Measurements from ENCODE around the gene CBFB. TPM values are rescaled to one million over a fixed set of nuclear protein-coding genes. Genes with fewer than 3 reads are reported as not detected.

The CBFB gene
- total RNA-seq, 1 experiment from 2014 or later: 76.3 TPM

DNA sequence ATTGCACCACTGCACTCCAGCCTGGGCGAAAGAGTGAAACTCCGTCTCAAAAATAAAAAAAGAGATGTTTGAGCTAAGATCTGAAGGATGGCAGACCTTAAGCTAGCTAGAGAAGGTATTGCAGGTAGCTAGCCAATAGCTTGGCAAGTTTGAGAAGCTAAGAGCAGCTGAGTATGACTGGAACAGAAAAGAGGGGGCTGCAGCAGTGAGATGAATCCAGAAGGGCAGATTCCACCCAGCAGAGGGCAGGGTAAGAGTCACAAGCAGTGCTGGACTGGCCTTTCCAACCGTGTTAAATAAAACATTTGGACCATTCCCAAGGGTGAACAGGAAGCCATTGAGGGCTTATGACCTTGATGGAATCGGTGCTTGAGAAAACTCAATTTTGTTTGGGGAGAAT is 75.1 kb downstream of the CBFB start:
- WGBS (ENCODE audit: extremely low coverage, insufficient read length, low lambda C conversion rate): no CpG with 5 or more reads among the region's 4 CpGs
- no peaks in the 10 kb centered on the region for H3K4me1 ChIP-seq (ENCODE audit: insufficient read depth, low read length)
- no peak overlapping the region for H2AFZ ChIP-seq (ENCODE audit: low read length)
- no peaks in the 10 kb centered on the region; the same call in 1 of the 2 replicates for H3K27me3 Mint-ChIP-seq (ENCODE audit: low read depth)
- TF ChIP-seq, protein P1, sequence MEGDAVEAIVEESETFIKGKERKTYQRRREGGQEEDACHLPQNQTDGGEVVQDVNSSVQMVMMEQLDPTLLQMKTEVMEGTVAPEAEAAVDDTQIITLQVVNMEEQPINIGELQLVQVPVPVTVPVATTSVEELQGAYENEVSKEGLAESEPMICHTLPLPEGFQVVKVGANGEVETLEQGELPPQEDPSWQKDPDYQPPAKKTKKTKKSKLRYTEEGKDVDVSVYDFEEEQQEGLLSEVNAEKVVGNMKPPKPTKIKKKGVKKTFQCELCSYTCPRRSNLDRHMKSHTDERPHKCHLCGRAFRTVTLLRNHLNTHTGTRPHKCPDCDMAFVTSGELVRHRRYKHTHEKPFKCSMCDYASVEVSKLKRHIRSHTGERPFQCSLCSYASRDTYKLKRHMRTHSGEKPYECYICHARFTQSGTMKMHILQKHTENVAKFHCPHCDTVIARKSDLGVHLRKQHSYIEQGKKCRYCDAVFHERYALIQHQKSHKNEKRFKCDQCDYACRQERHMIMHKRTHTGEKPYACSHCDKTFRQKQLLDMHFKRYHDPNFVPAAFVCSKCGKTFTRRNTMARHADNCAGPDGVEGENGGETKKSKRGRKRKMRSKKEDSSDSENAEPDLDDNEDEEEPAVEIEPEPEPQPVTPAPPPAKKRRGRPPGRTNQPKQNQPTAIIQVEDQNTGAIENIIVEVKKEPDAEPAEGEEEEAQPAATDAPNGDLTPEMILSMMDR (conservative IDR thresholded peaks at IDR 0.05): peak; percentile 77
- no peak overlapping the region for H4K91ac ChIP-seq (ENCODE audit: insufficient read length, low read depth, low read length)
- no peaks in the 10 kb centered on the region; a peak in 1 of 5 replicates for H3K9me3 Mint-ChIP-seq
- no peaks in the 10 kb centered on the region for H3K79me1 ChIP-seq (ENCODE audit: insufficient read depth, low read depth, low read length, poor library complexity, severe bottlenecking)
- H3T11ph ChIP-seq (ENCODE audit: low read length): no peak overlapping the region
- no peak overlapping the region for H3K9ac ChIP-seq (ENCODE audit: extremely low read depth, insufficient read length, low read length)
- H3K79me2 ChIP-seq (ENCODE audit: insufficient read depth, low read length): no peaks in the 10 kb centered on the region
- peaks cover 6 to 8% of the 10 kb centered on the region in 2 experiments; a peak in 3 of 4 replicates for H3K4me1 Mint-ChIP-seq
- H3K4me3 Mint-ChIP-seq: no peak overlapping the region
- H3K56ac ChIP-seq (ENCODE audit: insufficient read length, low read depth, low read length): no peak overlapping the region
- H4K20me1 ChIP-seq (ENCODE audit: control insufficient read depth, insufficient read depth, insufficient read length): no peaks in the 10 kb centered on the region
- H2BK120ac ChIP-seq (ENCODE audit: low read depth, low read length, poor library complexity, severe bottlenecking): no peak overlapping the region
- no peak overlapping the region for H3K4ac ChIP-seq (ENCODE audit: low read depth, low read length)
- H2BK15ac ChIP-seq (ENCODE audit: low read depth, low read length): no peak overlapping the region
- no peak overlapping the region for H3K4me2 ChIP-seq (ENCODE audit: insufficient read depth, insufficient read length, low read length)
- H3K27ac ChIP-seq (ENCODE audit: insufficient read length, low read depth, low read length): no peak overlapping the region
- no peaks in the 10 kb centered on the region for H3K27me3 ChIP-seq (ENCODE audit: insufficient read depth, low read length)
- no peak overlapping the region for H2AK5ac ChIP-seq (ENCODE audit: insufficient read length, low read length)
- H4K5ac ChIP-seq (ENCODE audit: insufficient read length, low read depth, low read length): no peak overlapping the region
- H3K14ac ChIP-seq (ENCODE audit: insufficient read depth, low read length): no peak overlapping the region
- no peak overlapping the region for H2BK5ac ChIP-seq (ENCODE audit: insufficient read length, low read length)
- no peak overlapping the region for H2BK20ac ChIP-seq (ENCODE audit: low read depth, low read length, poor library complexity, severe bottlenecking)
- H3K36me3 Mint-ChIP-seq (ENCODE audit: insufficient read depth in 1 of 3, low read depth in 3 of 3): peaks cover 0 to 8% (median 4%) of the 10 kb centered on the region in 3 experiments; a peak in 2 of 7 replicates
- no peaks in the 10 kb centered on the region for H3K9me3 ChIP-seq (ENCODE audit: control insufficient read depth, low read depth, low read length)
- H4K8ac ChIP-seq (replicated peaks; ENCODE audit: insufficient read length, low read depth, low read length): no peak overlapping the region
- H3K27ac Mint-ChIP-seq: peak overlapping the region in 2 of 3 experiments; percentile 16 to 61; a peak in 2 of 7 replicates
- no peak overlapping the region for H2BK12ac ChIP-seq (ENCODE audit: insufficient read length, low read depth, low read length)
- peak; percentile 68 for DNase-seq
- no peak overlapping the region for H3K18ac ChIP-seq (ENCODE audit: insufficient read length, low read depth, low read length)
- no peak overlapping the region for H3K23ac ChIP-seq (ENCODE audit: insufficient read length, low read depth, low read length)
- no peaks in the 10 kb centered on the region for H3K23me2 ChIP-seq (ENCODE audit: insufficient read length, low read depth, low read length, poor library complexity, severe bottlenecking)
